HepG2 (cell line): Measurements from ENCODE around the gene SDK2. TPM values are rescaled to one million over a fixed set of nuclear protein-coding genes. Genes with fewer than 3 reads are reported as not detected.
"Not testable (repeated sequence)": the region's sequence is repeated elsewhere in the genome, so short reads cannot be mapped to it uniquely, and the experiment has no call there.

Experiments
- ATAC-seq: fragments of 200-7000 bp; cut with Tn5 transposase; 3 replicates; pipeline ENCODE4 v1.9.1; 2020; ENCODE audit warnings: mild to moderate bottlenecking, moderate library complexity
- BruUV-seq: library from RNA; stranded (reverse); fragments of 400-500 nt; replicated peaks from 2 replicates; lab custom pipeline; 2021; lab: Mats Ljungman, UMichigan
- CTCF ChIA-PET: fragments of 300-600 bp; formaldehyde crosslinking; extraction: SDS; loops from one replicate; lab custom pipeline; 2021; ENCODE audit warnings: low total read pairs, inconsistent platforms, low intra/inter-chr PET ratio; lab: Yijun Ruan, JAX
- POLR2A ChIA-PET: fragments of 350-600 bp; sonication (Branson Sonifier 250); formaldehyde crosslinking; loops from one replicate; lab custom pipeline; 2020; ENCODE audit warnings: antibody characterized with exemption, inconsistent platforms; lab: Yijun Ruan, JAX
- DNase-seq: peaks from one replicate; pipeline ENCODE4 v3.0.0-alpha.2; 2015; ENCODE audit warnings: low spot score
- FAIRE-seq: peaks from 3 replicates; lab custom pipeline; 2011; peaks lifted over from hg19 to GRCh38; lab: Jason Lieb, UNC
- H2AFZ ChIP-seq: one replicate; pipeline ENCODE4 v1.6.1; 2011; ENCODE audit warnings: low read length, inconsistent platforms
- H3K27ac ChIP-seq: fragments of 300-600 bp; 3 replicates; pipeline ENCODE4 v1.8.0; 2011; ENCODE audit warnings: mixed run types, mild to moderate bottlenecking, mixed read lengths, low read length, inconsistent platforms; ENCODE audit not compliant: insufficient read depth; ENCODE audit errors: extremely low read length
- H3K27me3 ChIP-seq, 2 experiments: fragments of 200-600 bp in 1 of 2; 2 replicates in 1 of 2; 3 replicates in 1 of 2; pipeline versions ENCODE4 v1.6.0 to v1.8.0; 2011; ENCODE audit warnings: low read length in 2 of 2, mild to moderate bottlenecking in 2 of 2, moderate library complexity in 2 of 2, inconsistent platforms in 1 of 2; ENCODE audit not compliant: insufficient read depth in 2 of 2, control insufficient read depth in 1 of 2
- H3K36me3 ChIP-seq, 2 experiments: fragments of 200-600 bp in 1 of 2; replicated peaks in 1 of 2; 2 replicates in 1 of 2; 3 replicates in 1 of 2; pipeline versions ENCODE4 v1.5.1 to v1.8.0; 2011; ENCODE audit warnings: low read length in 2 of 2, inconsistent platforms in 1 of 2; ENCODE audit not compliant: insufficient read depth in 2 of 2, control insufficient read depth in 1 of 2
- H3K4me1 ChIP-seq: 2 replicates; pipeline ENCODE4 v1.5.1; 2012; ENCODE audit warnings: low read length, inconsistent platforms; ENCODE audit not compliant: insufficient read depth
- H3K4me2 ChIP-seq: 2 replicates; pipeline ENCODE4 v1.6.0; 2011; ENCODE audit warnings: low read depth, low read length, inconsistent platforms
- H3K4me3 ChIP-seq, 3 experiments: fragments of 200-600 bp in 1 of 3; sonication (generic), shearing (Covaris generic) in 1 of 3; replicated peaks in 1 of 3; 2 replicates each; pipeline ENCODE4 v1.5.1; 2011 to 2016; ENCODE audit warnings: low read length in 3 of 3, inconsistent platforms in 2 of 3, low read depth in 2 of 3, mild to moderate bottlenecking in 2 of 3, control low read depth in 1 of 3, mixed read lengths in 1 of 3; ENCODE audit not compliant: insufficient read depth in 1 of 3
- H3K79me2 ChIP-seq: one replicate; pipeline ENCODE4 v1.6.1; 2011; ENCODE audit warnings: low read length, inconsistent platforms; ENCODE audit not compliant: insufficient read depth
- H3K9ac ChIP-seq: 2 replicates; pipeline ENCODE4 v1.6.0; 2011; ENCODE audit warnings: mild to moderate bottlenecking, low read depth, low read length, inconsistent platforms; ENCODE audit not compliant: insufficient read depth
- H3K9me3 ChIP-seq: 2 replicates; pipeline ENCODE4 v1.5.1; 2012; ENCODE audit warnings: mild to moderate bottlenecking, low read length
- H4K20me1 ChIP-seq: 2 replicates; pipeline ENCODE4 v1.6.0; 2011; ENCODE audit warnings: inconsistent platforms, mild to moderate bottlenecking, low read length, moderate library complexity; ENCODE audit not compliant: insufficient read depth
- LCORL ChIP-seq, 2 experiments: fragments of 450-650 bp in 1 of 2; sonication (generic) in 1 of 2; formaldehyde crosslinking in 1 of 2; IDR thresholded peaks; 2 replicates each; pipeline versions ENCODE4 v1.5.0 to v1.6.1; 2017 to 2020; ENCODE audit warnings: antibody characterized with exemption in 1 of 2, missing genetic modification reagents in 1 of 2
- NBN ChIP-seq: fragments of 450-650 bp; conservative IDR thresholded peaks from 2 replicates; pipeline ENCODE4 v1.6.1; 2017
- RXRB ChIP-seq: IDR thresholded peaks from 2 replicates; pipeline ENCODE4 v1.6.1; 2016; ENCODE audit warnings: borderline replicate concordance, missing genetic modification reagents, missing compliant biosample characterization
- SMAD9 ChIP-seq: sonication (generic); formaldehyde crosslinking; IDR thresholded peaks from 2 replicates; pipeline ENCODE4 v1.5.1; 2020; ENCODE audit warnings: mild to moderate bottlenecking, missing genetic modification reagents
- TARDBP ChIP-seq: sonication (generic); formaldehyde crosslinking; IDR thresholded peaks from 2 replicates; pipeline ENCODE4 v1.8.0; 2022; ENCODE audit warnings: mild to moderate bottlenecking, missing genetic modification reagents
- WGBS: methylation state at CpG from one replicate; pipeline ENCODE4 v1.1.6; 2017; ENCODE audit warnings: low lambda C conversion rate; 5-methylcytosine and 5-hydroxymethylcytosine counted together
- in situ Hi-C: cut with HindIII; loops from 2 replicates; pipeline ENCODE4 v1.10.0; 2017; ENCODE audit warnings: low pct_unique_long_range_greater_than_20kb; ENCODE audit not compliant: extremely low pct_ligation_motif_present
- intact Hi-C: fragments of 100-400 bp; cut with micrococcal nuclease; formaldehyde crosslinking; loops from one replicate; pipeline ENCODE4 v1.10.0; 2022; ENCODE audit not compliant: unreplicated experiment
- polyA plus RNA-seq, 8 experiments: library from polyadenylated mRNA; depleted of rRNA in 3 of 8; stranded (reverse) in 7 of 8; unstranded in 1 of 8; fragments of >200 nt; fragmentation: Illumina TruSeq in 4 of 8; extraction: Trizol in 4 of 8; gene quantifications; 2 replicates each; pipeline versions ENCODE4 v1.2.1 to v1.2.3, GENCODE V29; 2011 to 2016; ENCODE audit warnings: low read depth in 4 of 8, missing spikeins in 1 of 8, mixed read lengths in 1 of 8; ENCODE audit not compliant: insufficient read depth in 1 of 8
- total RNA-seq, 5 experiments: library from RNA; depleted of rRNA; stranded (reverse); fragments of >200 nt; fragmentation: Illumina TruSeq; extraction: Trizol; gene quantifications; 2 replicates each; pipeline ENCODE4 v1.2.3, GENCODE V29; 2016; ENCODE audit warnings: low read depth in 1 of 5

Gene SDK2
- total and polyA plus RNA-seq, 2 of the 13 experiments (the other 11 are each of a cell fraction or from before 2014, with no cell fraction given) = not detected

GRCh38 chr17:73474370-73474988, 169.8 kb downstream of the SDK2 start:
- Histone ChIP-seq H3K9ac (no peak overlapping the region), H4K20me1 (no peaks in the 10 kb centered on the region), H3K4me2 (no peak overlapping the region), H3K27ac (no peak overlapping the region), H3K4me1 (no peaks in the 10 kb centered on the region), H2AFZ (no peak overlapping the region), H3K4me3 (no peak overlapping the region), H3K36me3 (no peaks in the 10 kb centered on the region), H3K79me2 (no peaks in the 10 kb centered on the region), H3K9me3 (no peaks in the 10 kb centered on the region), H3K27me3 (peaks cover 1 to 57% of the 10 kb centered on the region in 2 experiments; a peak in 4 of 5 replicates)
- intact Hi-C loops = no loop called here
- TF ChIP-seq LCORL (IDR thresholded peaks at IDR 0.05) (peak; percentile 73), LCORL (CRISPR knock-in tag; IDR thresholded peaks at IDR 0.05) (no peak), RXRB (CRISPR knock-in tag) (no peak), TARDBP (no peak), SMAD9 (CRISPR knock-in tag) (no peak), NBN (no peak)
- CTCF ChIA-PET = no interaction called here
- WGBS = 21% methylated on average over 12 of the region's 12 CpGs
- FAIRE-seq (no peak), DNase-seq (peak; percentile 9), ATAC-seq (no peak)
- no TSS peak for BruUV-seq
- POLR2A ChIA-PET = no interaction called here
- in situ Hi-C loops = no loop called here

- H3K4me1 ChIP-seq, H2AFZ ChIP-seq, FAIRE-seq, CTCF ChIA-PET, H3K9me3 ChIP-seq, intact Hi-C loops, ATAC-seq, H3K27ac ChIP-seq, H3K9ac ChIP-seq, H3K79me2 ChIP-seq, BruUV-seq, H3K4me2 ChIP-seq, H3K4me3 ChIP-seq, POLR2A ChIA-PET, in situ Hi-C loops, DNase-seq, H3K36me3 ChIP-seq, H4K20me1 ChIP-seq: not testable (repeated sequence)
- H3K27me3 ChIP-seq = peaks cover 1 to 49% of the 10 kb centered on the region in 2 experiments; a peak in 4 of 5 replicates
- 16% methylated on average over 8 of the region's 8 CpGs for WGBS
These were observed 171.5 kb downstream of the SDK2 start for GRCh38 chr17:73472715-73473114.
